GM12875 (cell line): ENCODE results near the gene SESN1.

ENCODE experiments used
- H3K4me3 ChIP-seq: one replicate; pipeline ENCODE4 v1.5.1; 2011; ENCODE audit warnings: low read depth, low read length, control low read depth
- CTCF ChIP-seq: IDR thresholded peaks from 2 replicates; pipeline ENCODE4 v1.5.1; 2011; ENCODE audit warnings: low read depth, mild to moderate bottlenecking, control low read depth, inconsistent platforms, low read length, moderate library complexity, borderline replicate concordance; ENCODE audit not compliant: insufficient read depth

The SESN1 gene

DNA sequence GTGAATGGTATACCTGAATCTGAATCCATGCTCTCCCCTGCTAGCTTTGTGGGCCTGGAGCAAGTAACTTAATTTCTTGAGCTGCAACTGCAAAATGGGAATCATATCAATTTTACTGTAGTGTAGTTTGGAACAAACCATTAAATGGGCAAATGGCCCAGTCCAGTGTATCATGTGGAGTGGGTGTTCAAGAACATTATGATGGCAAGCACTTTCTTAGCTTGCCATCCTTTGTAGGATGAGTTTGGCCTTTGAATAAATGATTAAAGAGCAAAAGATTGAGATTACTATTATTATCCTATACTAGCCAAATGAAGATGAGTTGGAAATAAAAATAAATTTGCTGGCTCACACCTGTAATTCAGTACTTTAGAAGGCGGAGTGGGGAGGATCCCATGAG, 120.4 kb downstream of the SESN1 start:
- TF ChIP-seq CTCF: no peak
- no peak overlapping the region for H3K4me3 ChIP-seq

DNA sequence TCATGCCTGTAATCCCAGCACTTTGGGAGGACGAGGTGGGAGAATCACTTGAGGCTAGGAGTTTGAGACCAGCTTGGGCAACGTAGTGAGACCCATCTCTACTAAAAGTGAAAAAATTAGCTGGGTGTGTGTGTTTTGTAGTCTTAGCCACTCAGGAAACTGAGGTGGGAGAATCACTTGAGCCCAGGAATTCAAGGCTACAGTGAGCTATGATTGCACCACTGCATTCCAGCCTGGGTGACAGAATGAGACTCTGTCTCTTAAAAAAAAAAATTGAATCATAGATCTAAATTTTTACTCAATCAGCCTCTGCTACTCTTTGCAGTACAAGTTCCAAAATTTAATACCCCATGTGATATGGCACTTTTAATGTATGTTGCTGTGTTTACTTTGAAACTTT, 124.9 kb downstream of the SESN1 start:
- no peak overlapping the region for H3K4me3 ChIP-seq

DNA sequence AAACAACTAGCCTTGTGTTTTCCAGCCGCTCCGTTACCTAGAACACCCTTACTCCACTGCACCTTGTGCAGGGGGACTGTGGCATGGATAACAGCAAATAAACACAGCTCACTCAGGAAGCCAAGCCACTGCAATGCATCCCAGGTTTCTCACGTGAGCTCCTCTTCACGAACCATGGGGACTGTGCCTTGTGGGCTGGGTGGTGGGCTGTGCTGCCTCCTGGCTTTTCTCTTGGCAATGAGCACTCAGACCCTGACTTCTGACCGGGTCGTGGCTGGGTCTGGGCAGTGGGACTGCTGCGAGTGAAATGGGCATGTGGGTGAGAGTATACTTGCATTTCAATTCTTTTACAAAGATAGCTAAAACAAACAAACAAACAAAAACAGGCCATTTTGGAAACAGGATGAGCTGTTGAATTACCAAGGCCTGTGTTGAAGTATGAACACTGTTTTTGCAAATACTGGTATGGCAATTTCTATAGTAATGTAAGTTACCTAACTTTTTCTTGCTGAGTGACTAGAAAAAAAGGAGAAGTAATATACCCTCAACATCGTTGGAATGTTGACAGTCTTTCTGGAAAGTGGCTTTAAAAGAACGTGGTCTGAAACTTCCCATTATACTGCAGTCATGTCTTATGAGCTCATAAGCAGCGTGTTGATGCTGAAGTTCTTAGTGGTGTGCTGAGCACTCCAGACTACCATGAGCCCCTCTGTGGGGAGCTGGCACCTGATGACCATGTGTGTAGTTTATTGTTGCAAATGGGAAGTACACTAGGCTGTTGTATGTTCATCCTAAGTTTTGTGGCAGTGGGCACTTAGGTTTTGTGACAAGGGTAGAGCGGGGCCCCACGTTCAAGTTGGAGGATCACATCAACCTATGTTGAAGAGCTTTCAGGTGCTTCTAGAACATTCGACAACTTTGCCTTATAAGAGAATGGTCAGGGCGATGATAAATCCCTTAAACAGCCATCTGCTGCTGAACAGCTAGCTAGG, 126.0 kb downstream of the SESN1 start:
- no peak for TF ChIP-seq CTCF
- no peak overlapping the region for H3K4me3 ChIP-seq

More for the DNA sequence above, 124.9 kb downstream of the SESN1 start:
- TF ChIP-seq CTCF: no peak

- H3K4me3 ChIP-seq: no peak overlapping the region
Measured at GRCh38 chr6:108966855-108967755, 127.5 kb downstream of the SESN1 start.

GRCh38 chr6:108966251-108966650, 128.4 kb downstream of the SESN1 start:
- no peak overlapping the region for H3K4me3 ChIP-seq
- TF ChIP-seq CTCF: no peak

More at GRCh38 chr6:108966855-108967755, 127.5 kb downstream of the SESN1 start:
- TF ChIP-seq CTCF: no peak

DNA sequence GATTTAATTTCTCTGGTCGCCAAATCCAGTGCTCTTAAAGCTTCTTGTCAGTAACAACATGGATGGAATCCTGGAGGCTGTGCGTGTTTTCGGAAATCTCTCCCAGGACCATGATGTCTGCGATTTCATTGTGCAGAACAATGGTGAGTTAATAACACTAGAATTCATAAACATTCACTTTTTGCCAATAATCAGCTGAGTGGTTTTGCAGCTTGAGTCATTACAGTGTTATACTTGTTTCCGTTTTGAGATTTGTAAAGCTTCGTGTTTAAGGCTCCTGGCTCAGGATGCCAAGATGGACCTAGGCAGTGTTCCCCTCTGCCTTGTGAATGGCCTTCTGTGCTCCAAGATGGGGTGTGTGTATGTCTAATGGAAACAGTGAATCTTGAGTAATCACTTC, 132.7 kb downstream of the SESN1 start:
- no peak overlapping the region for H3K4me3 ChIP-seq

More for the DNA sequence above, 132.7 kb downstream of the SESN1 start:
- no peak for TF ChIP-seq CTCF
